ENCODE measurements around the gene SPDYE1. TPM values are rescaled to one million over a fixed set of nuclear protein-coding genes. Genes with fewer than 3 reads are reported as not detected.
"Not testable (repeated sequence)": the region's sequence is repeated elsewhere in the genome, so short reads cannot be mapped to it uniquely, and the experiment has no call there.

The SPDYE1 gene
- total and polyA plus RNA-seq, 2 donors (not counting 1 experiment from before 2014, with no cell fraction given) = under 0.01 TPM; not detected in 1

DNA sequence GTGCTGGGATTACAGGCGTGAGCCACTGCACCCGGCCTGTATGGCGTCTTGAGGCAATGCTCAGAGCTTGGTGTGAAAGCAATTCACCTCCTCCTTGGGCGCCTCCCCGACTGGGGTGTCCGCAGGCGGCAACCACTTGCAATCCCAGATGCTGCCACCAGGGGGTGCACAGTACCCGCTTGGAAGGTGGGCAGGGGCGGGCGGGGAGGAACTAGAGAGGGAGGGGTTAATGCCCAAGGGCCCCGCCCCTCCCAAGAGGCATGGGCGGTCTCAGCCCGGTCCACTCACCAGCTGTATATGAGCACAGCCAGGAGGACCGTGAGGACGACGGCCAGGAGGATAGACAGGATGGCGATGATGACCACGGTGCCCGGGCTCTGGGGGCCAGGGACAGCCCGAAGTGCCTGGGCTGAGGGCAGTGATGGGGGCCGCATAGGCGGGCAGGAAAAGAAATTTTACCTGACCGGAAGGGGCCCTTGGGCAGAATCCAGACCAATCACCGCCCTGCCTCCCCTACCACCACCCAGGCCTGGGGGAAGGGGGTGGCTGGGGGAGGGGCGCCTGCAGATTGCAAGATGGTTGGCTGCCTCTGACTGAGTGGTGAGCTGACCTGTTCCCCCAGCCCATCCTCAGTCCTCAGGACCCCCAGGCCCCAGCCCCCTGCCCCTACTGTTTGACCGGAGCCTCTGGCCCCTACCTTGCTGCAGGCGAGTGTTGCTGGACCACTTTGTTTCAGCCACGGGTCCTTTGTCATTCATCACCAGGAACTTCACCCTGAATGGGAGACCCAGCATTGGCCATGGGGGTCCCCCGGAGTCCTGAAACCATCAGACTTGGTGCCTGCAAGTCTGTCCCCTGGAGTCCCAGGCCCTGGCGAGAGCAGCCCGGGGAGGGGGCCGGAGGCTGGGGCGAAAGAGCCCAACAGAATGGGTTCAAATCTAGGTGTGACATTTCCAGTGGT lies 11.5 kb upstream of the SPDYE1 start:
- not testable (repeated sequence) for H3K27me3 ChIP-seq (ENCODE audit: control insufficient read depth, insufficient read depth, low read length); H3K9me3 ChIP-seq (ENCODE audit: control insufficient read depth, insufficient read depth, low read depth, low read length); H3K36me3 ChIP-seq (ENCODE audit: control insufficient read depth, insufficient read depth, low read length); H3K4me3 ChIP-seq (replicated peaks in 1 of 4; ENCODE audit: control extremely low read depth in 1 of 4, insufficient read depth in 1 of 4, low read depth in 3 of 4, low read length in 4 of 4); H4K20me1 ChIP-seq (ENCODE audit: control insufficient read depth, extremely low read depth, insufficient read depth, low read length); H2AFZ ChIP-seq (ENCODE audit: low read length); H3K79me2 ChIP-seq (ENCODE audit: control insufficient read depth, insufficient read depth, low read length); H3K27ac ChIP-seq (ENCODE audit: insufficient read depth, low read length); H3K9ac ChIP-seq (ENCODE audit: insufficient read depth, low read length); H3K4me1 ChIP-seq (ENCODE audit: control insufficient read depth, extremely low read depth, insufficient read depth, low read length); H3K4me2 ChIP-seq (ENCODE audit: extremely low read depth, insufficient read depth, low read length)
- peak; percentile 28 to 40 for TF ChIP-seq CTCF (conservative IDR thresholded peaks at IDR 0.05 in 1 of 2, IDR thresholded peaks at IDR 0.05 in 1 of 2; ENCODE audit: low read depth in 1 of 2, low read length in 2 of 2)
- DNase-seq (ENCODE audit: low read depth in 2 of 2) = peak; percentile 51 to 59

DNA sequence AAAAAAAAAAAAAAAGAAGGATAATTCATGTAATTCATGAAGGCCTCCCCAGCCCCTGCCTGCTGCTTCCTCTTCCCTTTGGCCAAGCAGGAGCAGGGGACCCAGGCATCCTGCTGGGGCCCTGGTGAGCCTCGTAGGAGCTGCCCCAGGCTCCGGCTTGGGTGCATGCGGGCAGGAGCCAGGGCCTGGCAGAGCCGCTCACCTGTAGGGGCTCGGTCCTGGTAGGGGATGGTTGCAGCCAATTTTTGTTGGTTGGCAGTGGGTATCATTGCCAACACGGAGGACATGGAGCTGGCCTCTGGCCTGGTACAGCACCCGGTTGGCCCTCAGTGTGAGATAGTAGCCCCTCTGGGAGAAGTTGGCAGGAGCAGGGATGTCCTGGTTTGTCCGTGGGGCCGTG lies 10.2 kb upstream of the SPDYE1 start:
- H3K36me3 ChIP-seq (ENCODE audit: control insufficient read depth, insufficient read depth, low read length); H3K4me3 ChIP-seq (replicated peaks in 1 of 4; ENCODE audit: control extremely low read depth in 1 of 4, insufficient read depth in 1 of 4, low read depth in 3 of 4, low read length in 4 of 4); H3K9me3 ChIP-seq (ENCODE audit: control insufficient read depth, insufficient read depth, low read depth, low read length): not testable (repeated sequence)

GRCh38 chr7:43990011-43990585 lies 7.6 kb upstream of the SPDYE1 start:
- H3K9me3 ChIP-seq (ENCODE audit: control insufficient read depth, insufficient read depth, low read depth, low read length); H3K27me3 ChIP-seq (ENCODE audit: control insufficient read depth, insufficient read depth, low read length); H3K27ac ChIP-seq (ENCODE audit: insufficient read depth, low read length); H3K79me2 ChIP-seq (ENCODE audit: control insufficient read depth, insufficient read depth, low read length); H4K20me1 ChIP-seq (ENCODE audit: control insufficient read depth, extremely low read depth, insufficient read depth, low read length); H3K4me2 ChIP-seq (ENCODE audit: extremely low read depth, insufficient read depth, low read length); H3K36me3 ChIP-seq (ENCODE audit: control insufficient read depth, insufficient read depth, low read length); H3K4me3 ChIP-seq (replicated peaks in 1 of 4; ENCODE audit: control extremely low read depth in 1 of 4, insufficient read depth in 1 of 4, low read depth in 3 of 4, low read length in 4 of 4); H3K4me1 ChIP-seq (ENCODE audit: control insufficient read depth, extremely low read depth, insufficient read depth, low read length); DNase-seq (ENCODE audit: low read depth in 2 of 2); H2AFZ ChIP-seq (ENCODE audit: low read length); H3K9ac ChIP-seq (ENCODE audit: insufficient read depth, low read length): not testable (repeated sequence)

More for the DNA sequence above, 10.2 kb upstream of the SPDYE1 start:
- not testable (repeated sequence) for H3K9ac ChIP-seq (ENCODE audit: insufficient read depth, low read length); H4K20me1 ChIP-seq (ENCODE audit: control insufficient read depth, extremely low read depth, insufficient read depth, low read length); H3K79me2 ChIP-seq (ENCODE audit: control insufficient read depth, insufficient read depth, low read length); H3K27ac ChIP-seq (ENCODE audit: insufficient read depth, low read length); H3K27me3 ChIP-seq (ENCODE audit: control insufficient read depth, insufficient read depth, low read length); H3K4me1 ChIP-seq (ENCODE audit: control insufficient read depth, extremely low read depth, insufficient read depth, low read length); H3K4me2 ChIP-seq (ENCODE audit: extremely low read depth, insufficient read depth, low read length); DNase-seq (ENCODE audit: low read depth in 2 of 2); H2AFZ ChIP-seq (ENCODE audit: low read length)

GRCh38 chr7:43990829-43991228 lies 6.9 kb upstream of the SPDYE1 start:
- H3K4me2 ChIP-seq (ENCODE audit: extremely low read depth, insufficient read depth, low read length); H3K4me3 ChIP-seq (replicated peaks in 1 of 4; ENCODE audit: control extremely low read depth in 1 of 4, insufficient read depth in 1 of 4, low read depth in 3 of 4, low read length in 4 of 4); H3K79me2 ChIP-seq (ENCODE audit: control insufficient read depth, insufficient read depth, low read length); H3K27me3 ChIP-seq (ENCODE audit: control insufficient read depth, insufficient read depth, low read length); H3K4me1 ChIP-seq (ENCODE audit: control insufficient read depth, extremely low read depth, insufficient read depth, low read length); H4K20me1 ChIP-seq (ENCODE audit: control insufficient read depth, extremely low read depth, insufficient read depth, low read length); H3K36me3 ChIP-seq (ENCODE audit: control insufficient read depth, insufficient read depth, low read length); H3K9ac ChIP-seq (ENCODE audit: insufficient read depth, low read length); DNase-seq (ENCODE audit: low read depth in 2 of 2); H3K9me3 ChIP-seq (ENCODE audit: control insufficient read depth, insufficient read depth, low read depth, low read length); H3K27ac ChIP-seq (ENCODE audit: insufficient read depth, low read length); H2AFZ ChIP-seq (ENCODE audit: low read length): not testable (repeated sequence)

GRCh38 chr7:43992896-43993295 lies 4.8 kb upstream of the SPDYE1 start:
- not testable (repeated sequence) for H3K4me2 ChIP-seq (ENCODE audit: extremely low read depth, insufficient read depth, low read length); H3K4me3 ChIP-seq (replicated peaks in 1 of 4; ENCODE audit: control extremely low read depth in 1 of 4, insufficient read depth in 1 of 4, low read depth in 3 of 4, low read length in 4 of 4); H3K9me3 ChIP-seq (ENCODE audit: control insufficient read depth, insufficient read depth, low read depth, low read length); H4K20me1 ChIP-seq (ENCODE audit: control insufficient read depth, extremely low read depth, insufficient read depth, low read length); H3K9ac ChIP-seq (ENCODE audit: insufficient read depth, low read length); H3K79me2 ChIP-seq (ENCODE audit: control insufficient read depth, insufficient read depth, low read length); H3K36me3 ChIP-seq (ENCODE audit: control insufficient read depth, insufficient read depth, low read length); H3K27me3 ChIP-seq (ENCODE audit: control insufficient read depth, insufficient read depth, low read length); H3K4me1 ChIP-seq (ENCODE audit: control insufficient read depth, extremely low read depth, insufficient read depth, low read length); H3K27ac ChIP-seq (ENCODE audit: insufficient read depth, low read length); H2AFZ ChIP-seq (ENCODE audit: low read length)
- DNase-seq (ENCODE audit: low read depth in 2 of 2) = peak in 1 of 2 donors; percentile 45

GRCh38 chr7:43994681-43995080 lies 3.0 kb upstream of the SPDYE1 start:
- DNase-seq (ENCODE audit: low read depth in 2 of 2); H3K79me2 ChIP-seq (ENCODE audit: control insufficient read depth, insufficient read depth, low read length); H3K27ac ChIP-seq (ENCODE audit: insufficient read depth, low read length); H3K4me1 ChIP-seq (ENCODE audit: control insufficient read depth, extremely low read depth, insufficient read depth, low read length); H4K20me1 ChIP-seq (ENCODE audit: control insufficient read depth, extremely low read depth, insufficient read depth, low read length); H3K4me2 ChIP-seq (ENCODE audit: extremely low read depth, insufficient read depth, low read length); H3K27me3 ChIP-seq (ENCODE audit: control insufficient read depth, insufficient read depth, low read length); H2AFZ ChIP-seq (ENCODE audit: low read length); H3K36me3 ChIP-seq (ENCODE audit: control insufficient read depth, insufficient read depth, low read length); H3K9me3 ChIP-seq (ENCODE audit: control insufficient read depth, insufficient read depth, low read depth, low read length); H3K9ac ChIP-seq (ENCODE audit: insufficient read depth, low read length); H3K4me3 ChIP-seq (replicated peaks in 1 of 4; ENCODE audit: control extremely low read depth in 1 of 4, insufficient read depth in 1 of 4, low read depth in 3 of 4, low read length in 4 of 4): not testable (repeated sequence)

Data from fibroblast of lung (primary cell).